Activated CD4-positive, alpha-beta T cell treated with anti-CD3 and anti-CD28 coated beads for 36 hours (primary cell): Measurements from ENCODE around the gene MOCOS. TPM values are rescaled to one million over a fixed set of nuclear protein-coding genes. Genes with fewer than 3 reads are reported as not detected.

ENCODE experiments used
- ATAC-seq: fragments of 200-7000 bp; cut with Tn5 transposase; one replicate; pipeline ENCODE4 v1.10.0; 2021; ENCODE audit warnings: mild to moderate bottlenecking, moderate library complexity
- CTCF ChIA-PET: fragments of 350-600 bp; sonication (Branson Sonifier 250); formaldehyde crosslinking; loops from one replicate; lab custom pipeline; 2021; ENCODE audit warnings: antibody characterized with exemption; lab: Charles Lee
- POLR2A ChIA-PET: fragments of 350-600 bp; sonication (Branson Sonifier 250); formaldehyde crosslinking; loops from one replicate; lab custom pipeline; 2021; ENCODE audit warnings: antibody characterized with exemption, inconsistent platforms; lab: Charles Lee
- DNase-seq: peaks from one replicate; pipeline ENCODE4 v3.0.0-alpha.2; 2020
- H3K27ac Mint-ChIP-seq: one replicate; pipeline ENCODE4 v1.8.0; 2021; ENCODE audit warnings: mixed read lengths
- H3K27me3 Mint-ChIP-seq: one replicate; pipeline ENCODE4 v1.8.0; 2021; ENCODE audit warnings: mixed read lengths
- H3K36me3 Mint-ChIP-seq: one replicate; pipeline ENCODE4 v1.8.0; 2021; ENCODE audit warnings: low read depth, mixed read lengths
- H3K4me1 Mint-ChIP-seq: one replicate; pipeline ENCODE4 v1.8.0; 2021; ENCODE audit warnings: mixed read lengths
- H3K4me3 Mint-ChIP-seq: one replicate; pipeline ENCODE4 v1.8.0; 2021; ENCODE audit warnings: mild to moderate bottlenecking, moderate library complexity, mixed read lengths
- H3K9me3 Mint-ChIP-seq: one replicate; pipeline ENCODE4 v1.8.0; 2021; ENCODE audit warnings: low read depth, mixed read lengths
- intact Hi-C, 2 experiments: fragments of 100-400 bp; cut with DNase I in 1 of 2; cut with micrococcal nuclease in 1 of 2; formaldehyde crosslinking; loops; one replicate each; pipeline versions ENCODE4 v1.14.2 to v1.15.1; 2022 to 2024; cut with DNase I, micrococcal nuclease
- total RNA-seq, 2 experiments: library from RNA; stranded (reverse); gene quantifications; one replicate each; pipeline ENCODE4 v1.2.3, GENCODE V29; 2021

MOCOS gene
- total RNA-seq, 2 experiments from 2014 or later, result 0.07 to 0.11 TPM

GRCh38 chr18:36305375-36305774 lies 118.1 kb downstream of the MOCOS start:
- ATAC-seq, result no peak
- no peaks in the 10 kb centered on the region for H3K36me3 Mint-ChIP-seq
- ChIA-PET CTCF (no interaction called here), POLR2A (no interaction called here)
- DNase-seq, result no peak
- H3K9me3 Mint-ChIP-seq, result no peaks in the 10 kb centered on the region
- intact Hi-C loops, result no loop called here
- H3K27me3 Mint-ChIP-seq, result peaks cover 53% of the 10 kb centered on the region
- no peak overlapping the region for H3K27ac Mint-ChIP-seq
- no peaks in the 10 kb centered on the region for H3K4me1 Mint-ChIP-seq
- no peak overlapping the region for H3K4me3 Mint-ChIP-seq

- peaks cover 55% of the 10 kb centered on the region for H3K27me3 Mint-ChIP-seq
- CTCF ChIA-PET, result no interaction called here
- no peak for ATAC-seq
Measured at GRCh38 chr18:36307513-36307912, 120.2 kb downstream of the MOCOS start.

GRCh38 chr18:36308711-36309435 lies 121.6 kb downstream of the MOCOS start:
- POLR2A ChIA-PET, result no interaction called here
- Mint-ChIP-seq H3K36me3 (no peaks in the 10 kb centered on the region), H3K9me3 (no peaks in the 10 kb centered on the region), H3K27me3 (peaks cover 45% of the 10 kb centered on the region), H3K4me3 (no peak overlapping the region), H3K4me1 (no peaks in the 10 kb centered on the region), H3K27ac (no peak overlapping the region)
- CTCF ChIA-PET, result no interaction called here
- DNase-seq (no peak), ATAC-seq (no peak)
- intact Hi-C loops, result no loop called here

More at GRCh38 chr18:36307513-36307912, 120.2 kb downstream of the MOCOS start:
- Mint-ChIP-seq H3K4me3 (no peak overlapping the region), H3K4me1 (no peaks in the 10 kb centered on the region), H3K36me3 (no peaks in the 10 kb centered on the region), H3K9me3 (no peaks in the 10 kb centered on the region), H3K27ac (no peak overlapping the region)
- POLR2A ChIA-PET, result no interaction called here
- no peak for DNase-seq
- intact Hi-C loops, result no loop called here

- no peak for DNase-seq
- Mint-ChIP-seq H3K4me1 (no peaks in the 10 kb centered on the region), H3K36me3 (no peaks in the 10 kb centered on the region), H3K9me3 (no peaks in the 10 kb centered on the region), H3K27ac (no peak overlapping the region), H3K27me3 (peaks cover 41% of the 10 kb centered on the region), H3K4me3 (no peak overlapping the region)
- ATAC-seq, result no peak
- ChIA-PET POLR2A (no interaction called here), CTCF (interaction anchor here (0.9 kb wide), 1 partner anchor 137 kb away, joined by 3 read pairs; no protein-coding TSS in a partner anchor)
- intact Hi-C loops, result no loop called here
Measured at GRCh38 chr18:36309436-36310391, 122.4 kb downstream of the MOCOS start.

GRCh38 chr18:36311026-36311570 lies 123.8 kb downstream of the MOCOS start:
- Mint-ChIP-seq H3K4me3 (no peak overlapping the region), H3K9me3 (no peaks in the 10 kb centered on the region), H3K4me1 (no peaks in the 10 kb centered on the region), H3K27me3 (peaks cover 36% of the 10 kb centered on the region), H3K36me3 (no peaks in the 10 kb centered on the region), H3K27ac (no peak overlapping the region)
- POLR2A ChIA-PET, result no interaction called here
- ATAC-seq (no peak), DNase-seq (no peak)
- intact Hi-C loops, result no loop called here
- CTCF ChIA-PET, result no interaction called here

- no peak for ATAC-seq
- Mint-ChIP-seq H3K27me3 (peaks cover 29% of the 10 kb centered on the region), H3K9me3 (peaks cover under 1% of the 10 kb centered on the region), H3K36me3 (no peaks in the 10 kb centered on the region), H3K27ac (no peak overlapping the region), H3K4me1 (no peaks in the 10 kb centered on the region), H3K4me3 (no peak overlapping the region)
- intact Hi-C loops, result no loop called here
- no peak for DNase-seq
- ChIA-PET CTCF (interaction anchor here (0.6 kb wide), 1 partner anchor 378 kb away, joined by 3 read pairs; no protein-coding TSS in a partner anchor), POLR2A (no interaction called here)
Measured at GRCh38 chr18:36312806-36313395, 125.6 kb downstream of the MOCOS start.

GRCh38 chr18:36314098-36314497 lies 126.8 kb downstream of the MOCOS start:
- ChIA-PET CTCF (no interaction called here), POLR2A (no interaction called here)
- intact Hi-C loops, result no loop called here
- H3K36me3 Mint-ChIP-seq, result no peaks in the 10 kb centered on the region
- peaks cover 11% of the 10 kb centered on the region for H3K9me3 Mint-ChIP-seq
- ATAC-seq (no peak), DNase-seq (no peak)
- H3K4me3 Mint-ChIP-seq, result no peak overlapping the region
- H3K27me3 Mint-ChIP-seq, result peaks cover 24% of the 10 kb centered on the region
- H3K4me1 Mint-ChIP-seq, result no peaks in the 10 kb centered on the region
- H3K27ac Mint-ChIP-seq, result no peak overlapping the region

GRCh38 chr18:36314754-36315153 lies 127.5 kb downstream of the MOCOS start:
- Mint-ChIP-seq H3K9me3 (peaks cover 15% of the 10 kb centered on the region), H3K4me1 (no peaks in the 10 kb centered on the region), H3K27ac (no peak overlapping the region), H3K27me3 (peaks cover 19% of the 10 kb centered on the region), H3K36me3 (no peaks in the 10 kb centered on the region), H3K4me3 (no peak overlapping the region)
- no peak for ATAC-seq
- intact Hi-C loops, result no loop called here
- POLR2A ChIA-PET, result no interaction called here
- DNase-seq, result no peak
- CTCF ChIA-PET, result no interaction called here

- ATAC-seq (no peak), DNase-seq (no peak)
- Mint-ChIP-seq H3K9me3 (peaks cover 15% of the 10 kb centered on the region), H3K36me3 (no peaks in the 10 kb centered on the region), H3K4me1 (no peaks in the 10 kb centered on the region), H3K27ac (no peak overlapping the region), H3K27me3 (peaks cover 16% of the 10 kb centered on the region), H3K4me3 (no peak overlapping the region)
- ChIA-PET CTCF (interaction anchor here (0.6 kb wide), 1 partner anchor 38 kb away, joined by 3 read pairs; no protein-coding TSS in a partner anchor), POLR2A (no interaction called here)
- intact Hi-C loops, result no loop called here
Measured at GRCh38 chr18:36315736-36316135, 128.4 kb downstream of the MOCOS start.

- POLR2A ChIA-PET, result no interaction called here
- H3K36me3 Mint-ChIP-seq, result no peaks in the 10 kb centered on the region
Measured at GRCh38 chr18:36316246-36316645, 128.9 kb downstream of the MOCOS start.

More at GRCh38 chr18:36316246-36316645, 128.9 kb downstream of the MOCOS start:
- Mint-ChIP-seq H3K27me3 (peaks cover 18% of the 10 kb centered on the region), H3K4me3 (no peak overlapping the region), H3K27ac (no peak overlapping the region), H3K9me3 (peaks cover 15% of the 10 kb centered on the region), H3K4me1 (no peaks in the 10 kb centered on the region)
- CTCF ChIA-PET, result interaction anchor here (0.6 kb wide), 1 partner anchor 38 kb away, joined by 3 read pairs; no protein-coding TSS in a partner anchor
- ATAC-seq (no peak), DNase-seq (no peak)
- intact Hi-C loops, result no loop called here
